Spleen (tissue), 7 donors: ENCODE data around the gene ZNF700.

ENCODE experiments used
- POLR2A ChIP-seq, 3 donors: fragments of 450-650 bp; IDR thresholded peaks; one replicate each; pipeline ENCODE4 v1.5.1; 2017; ENCODE audit warnings: antibody characterized with exemption in 3 of 3, mild to moderate bottlenecking in 1 of 3
- TF ChIP-seq, protein P1 (sequence below), 11 experiments: fragments of 200-600 bp in 7 of 11; fragments of 450-650 bp in 4 of 11; sonication (generic) in 4 of 11; IDR thresholded peaks in 8 of 11; conservative IDR thresholded peaks in 3 of 11; 1 replicate in 7 of 11; 2 replicates in 4 of 11; pipeline versions ENCODE4 v1.4.0 to v1.8.0; 2016 to 2021; ENCODE audit warnings: antibody characterized with exemption in 11 of 11, inconsistent platforms in 4 of 11, mild to moderate bottlenecking in 1 of 11
- donor health status: DM: no; HTN: no; CAD: no; lungs with moderate emphysema.
- donor health status: DM: no; HTN: no; CAD: no.
- donor health status: DM: no; HTN: no; CAD: no.

DNA sequence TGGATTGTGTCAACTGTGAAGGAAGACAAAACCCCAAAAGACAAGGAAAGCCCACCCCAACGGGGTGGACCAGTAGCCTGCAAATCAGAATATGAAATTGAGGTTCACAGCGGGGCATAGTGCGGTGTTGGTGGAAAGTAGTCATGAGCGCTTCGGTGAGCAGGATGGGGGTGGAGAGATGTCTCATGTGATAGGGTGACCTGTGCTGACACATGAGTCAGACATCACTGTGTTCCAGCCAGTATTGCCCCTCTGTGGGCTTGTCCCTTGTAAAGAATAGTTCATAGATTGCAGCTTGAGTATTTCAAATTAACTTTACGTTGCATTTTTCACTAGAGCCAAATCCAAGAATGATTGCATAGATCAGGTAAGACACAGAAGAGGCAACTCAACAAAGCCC lies 30.1 kb upstream of the ZNF700 start:
- TF ChIP-seq POLR2A (IDR thresholded peaks at IDR 0.05) = no peak
- TF ChIP-seq, protein P1, sequence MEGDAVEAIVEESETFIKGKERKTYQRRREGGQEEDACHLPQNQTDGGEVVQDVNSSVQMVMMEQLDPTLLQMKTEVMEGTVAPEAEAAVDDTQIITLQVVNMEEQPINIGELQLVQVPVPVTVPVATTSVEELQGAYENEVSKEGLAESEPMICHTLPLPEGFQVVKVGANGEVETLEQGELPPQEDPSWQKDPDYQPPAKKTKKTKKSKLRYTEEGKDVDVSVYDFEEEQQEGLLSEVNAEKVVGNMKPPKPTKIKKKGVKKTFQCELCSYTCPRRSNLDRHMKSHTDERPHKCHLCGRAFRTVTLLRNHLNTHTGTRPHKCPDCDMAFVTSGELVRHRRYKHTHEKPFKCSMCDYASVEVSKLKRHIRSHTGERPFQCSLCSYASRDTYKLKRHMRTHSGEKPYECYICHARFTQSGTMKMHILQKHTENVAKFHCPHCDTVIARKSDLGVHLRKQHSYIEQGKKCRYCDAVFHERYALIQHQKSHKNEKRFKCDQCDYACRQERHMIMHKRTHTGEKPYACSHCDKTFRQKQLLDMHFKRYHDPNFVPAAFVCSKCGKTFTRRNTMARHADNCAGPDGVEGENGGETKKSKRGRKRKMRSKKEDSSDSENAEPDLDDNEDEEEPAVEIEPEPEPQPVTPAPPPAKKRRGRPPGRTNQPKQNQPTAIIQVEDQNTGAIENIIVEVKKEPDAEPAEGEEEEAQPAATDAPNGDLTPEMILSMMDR (IDR thresholded peaks at IDR 0.05 in 8 of 11, conservative IDR thresholded peaks at IDR 0.05 in 3 of 11) = no peak
